Skeletal muscle tissue (tissue), 4 donors: Measurements from ENCODE around the gene NMRAL1. TPM values are rescaled to one million over a fixed set of nuclear protein-coding genes. Genes with fewer than 3 reads are reported as not detected.

Experiments
- H3K27ac ChIP-seq: one replicate; pipeline ENCODE4 v1.7.0; 2013; ENCODE audit warnings: mild to moderate bottlenecking, low read depth, low read length, inconsistent platforms
- H3K27me3 ChIP-seq, 3 donors: one replicate each; pipeline ENCODE4 v1.7.0; 2013; ENCODE audit warnings: low read length in 3 of 3; ENCODE audit not compliant: control insufficient read depth in 3 of 3, insufficient read depth in 3 of 3
- H3K36me3 ChIP-seq, 3 donors: one replicate each; pipeline ENCODE4 v1.7.0; 2013; ENCODE audit warnings: low read length in 3 of 3; ENCODE audit not compliant: control insufficient read depth in 3 of 3, insufficient read depth in 3 of 3
- H3K4me1 ChIP-seq, 3 donors: one replicate each; pipeline ENCODE4 v1.7.0; 2013; ENCODE audit warnings: low read length in 3 of 3, mild to moderate bottlenecking in 3 of 3; ENCODE audit not compliant: control insufficient read depth in 3 of 3, insufficient read depth in 3 of 3
- H3K4me3 ChIP-seq, 3 donors: one replicate each; pipeline ENCODE4 v1.7.0; 2013; ENCODE audit warnings: low read length in 3 of 3
- H3K9ac ChIP-seq, 3 donors: one replicate each; pipeline ENCODE4 v1.7.0; 2013; ENCODE audit warnings: low read length in 3 of 3, mild to moderate bottlenecking in 3 of 3, moderate library complexity in 2 of 3, low read depth in 1 of 3
- H3K9me3 ChIP-seq, 3 donors: one replicate each; pipeline ENCODE4 v1.7.0; 2013; ENCODE audit warnings: low read length in 3 of 3; ENCODE audit not compliant: control insufficient read depth in 3 of 3
- total RNA-seq: library from RNA; depleted of rRNA; stranded (reverse); fragments of >200 nt; gene quantifications from one replicate; pipeline ENCODE4 v1.2.3, GENCODE V29; 2014
- donor health status: Osteomylitis.

Gene NMRAL1
- total RNA-seq, 1 donor from 2014 or later, result 14.1 TPM

DNA sequence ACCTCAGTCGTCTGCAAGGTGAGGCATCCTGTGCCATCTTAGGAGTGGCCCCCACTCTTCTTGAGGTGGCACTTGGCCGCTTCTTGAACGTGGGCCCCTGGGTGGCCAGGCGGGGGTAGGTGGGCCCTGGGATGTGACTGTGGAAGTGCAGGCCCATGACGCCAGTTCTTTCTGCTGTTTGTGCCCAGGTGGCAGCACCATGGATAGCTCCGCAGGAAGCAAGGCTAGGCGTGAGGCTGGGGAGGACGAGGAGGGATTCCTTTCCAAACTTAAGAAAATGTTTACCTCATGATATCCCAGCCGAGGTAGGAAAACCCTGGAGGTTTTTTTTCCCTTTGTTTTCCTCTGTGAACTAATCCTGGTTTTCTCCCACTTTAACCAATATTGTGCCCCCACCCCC lies 19.8 kb downstream of the NMRAL1 start:
- no peaks in the 10 kb centered on the region for H3K27me3 ChIP-seq
- H3K9ac ChIP-seq, result no peak overlapping the region
- H3K36me3 ChIP-seq, result peaks cover 56 to 66% (median 58%) of the 10 kb centered on the region in 3 donors
- H3K4me3 ChIP-seq, result no peak overlapping the region
- H3K27ac ChIP-seq, result no peak overlapping the region
- no peaks in the 10 kb centered on the region for H3K9me3 ChIP-seq
- no peaks in the 10 kb centered on the region for H3K4me1 ChIP-seq

DNA sequence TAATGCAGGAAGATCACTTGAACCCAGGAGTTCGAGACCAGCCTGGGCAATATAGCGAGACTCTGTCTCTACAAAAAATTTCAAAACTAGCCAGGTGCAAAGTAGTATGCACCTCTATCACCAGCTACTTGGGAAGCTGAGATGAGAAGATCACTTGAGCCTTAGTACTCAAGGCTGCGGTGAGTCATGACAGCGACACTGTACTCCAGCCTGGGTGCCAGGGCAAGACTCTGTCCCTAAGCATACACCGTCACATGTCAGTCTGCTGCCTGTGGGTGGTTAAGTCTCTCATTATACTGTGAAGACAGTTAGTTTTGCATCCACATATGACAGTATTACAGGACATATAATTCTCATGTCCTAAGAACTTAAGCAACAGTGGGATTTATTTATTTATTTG lies 21.8 kb downstream of the NMRAL1 start:
- Histone ChIP-seq H3K27me3 (no peaks in the 10 kb centered on the region), H3K4me3 (no peak overlapping the region), H3K9me3 (no peaks in the 10 kb centered on the region), H3K36me3 (peaks cover 65 to 78% (median 69%) of the 10 kb centered on the region in 3 donors), H3K27ac (no peak overlapping the region), H3K4me1 (no peaks in the 10 kb centered on the region), H3K9ac (no peak overlapping the region)

DNA sequence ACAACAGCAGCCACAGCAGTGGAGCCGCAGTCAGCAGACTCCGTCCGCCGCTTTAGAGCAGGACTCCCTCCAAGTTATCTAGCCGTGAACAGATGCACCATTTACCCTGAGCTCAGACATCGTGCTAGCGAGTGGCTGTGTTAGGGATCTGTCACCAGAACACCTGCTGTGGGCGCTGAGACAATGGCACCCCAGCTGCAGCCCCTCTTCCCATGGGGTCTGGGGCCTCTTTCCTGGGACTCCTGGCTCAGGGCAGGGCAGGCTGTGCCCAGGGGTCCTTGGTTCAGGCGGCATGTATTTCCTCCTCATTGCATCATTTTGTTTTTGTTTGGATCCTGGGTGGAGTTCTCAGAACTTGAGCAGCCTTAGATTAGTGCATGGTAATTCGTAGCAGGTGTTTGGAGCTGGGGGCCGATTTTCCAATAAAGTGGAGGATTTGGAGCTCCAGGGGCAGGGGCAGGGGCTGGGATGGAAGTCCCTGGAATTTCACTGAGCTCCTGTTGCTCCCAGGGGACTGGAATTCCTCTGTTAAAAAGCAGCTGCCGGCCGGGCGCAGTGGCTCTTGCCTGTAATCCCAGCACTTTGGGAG lies 23.4 kb downstream of the NMRAL1 start:
- Histone ChIP-seq H3K4me1 (no peaks in the 10 kb centered on the region), H3K27ac (no peak overlapping the region), H3K36me3 (peaks cover 64 to 78% (median 69%) of the 10 kb centered on the region in 3 donors), H3K9me3 (no peaks in the 10 kb centered on the region), H3K9ac (no peak overlapping the region), H3K4me3 (no peak overlapping the region), H3K27me3 (no peaks in the 10 kb centered on the region)

DNA sequence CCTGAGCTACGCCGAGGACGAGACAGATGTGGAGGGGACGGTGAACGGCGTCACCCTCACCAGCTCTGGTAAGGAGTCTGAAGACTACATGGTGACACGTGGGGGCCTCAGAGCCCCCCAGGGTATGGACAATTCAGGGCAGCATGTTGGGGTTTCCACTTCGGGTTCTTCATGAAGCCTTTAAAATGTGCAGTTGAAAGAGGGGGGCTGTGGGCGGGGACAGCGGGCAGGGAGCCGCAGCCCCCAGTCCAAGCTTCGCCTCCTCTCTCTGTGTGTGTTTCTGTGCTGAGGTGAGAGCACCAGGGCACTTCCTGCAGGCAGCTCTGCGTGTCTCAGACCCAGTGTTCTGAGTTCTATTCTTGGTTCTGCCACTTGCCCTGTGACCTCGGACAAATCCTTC lies 24.0 kb downstream of the NMRAL1 start:
- Histone ChIP-seq H3K27ac (no peak overlapping the region), H3K9ac (no peak overlapping the region), H3K36me3 (peaks cover 61 to 75% (median 63%) of the 10 kb centered on the region in 3 donors), H3K9me3 (no peaks in the 10 kb centered on the region), H3K4me1 (no peaks in the 10 kb centered on the region), H3K4me3 (no peak overlapping the region), H3K27me3 (no peaks in the 10 kb centered on the region)

DNA sequence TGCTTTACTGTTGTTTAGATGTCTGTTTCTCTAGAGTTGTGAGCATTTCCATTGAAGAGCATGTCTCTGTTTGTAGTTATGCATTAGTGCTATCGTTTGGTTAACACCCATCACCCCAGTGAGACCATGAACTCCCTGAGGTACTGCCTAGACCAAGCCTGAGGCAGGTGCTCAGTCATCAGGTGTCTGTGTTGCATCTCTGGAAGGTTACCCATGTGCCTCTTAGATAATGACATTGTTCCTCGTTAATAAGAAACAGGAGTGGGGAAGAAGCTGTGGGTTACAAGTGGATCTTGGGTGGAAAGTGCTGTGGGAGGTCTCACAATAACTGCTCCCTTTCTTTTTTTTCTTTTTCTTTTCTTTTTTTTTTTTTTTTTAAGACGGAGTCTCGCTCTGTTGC lies 30.4 kb downstream of the NMRAL1 start:
- no peaks in the 10 kb centered on the region for H3K9me3 ChIP-seq
- H3K27me3 ChIP-seq, result no peaks in the 10 kb centered on the region
- no peak overlapping the region for H3K27ac ChIP-seq
- H3K4me1 ChIP-seq, result no peaks in the 10 kb centered on the region
- H3K36me3 ChIP-seq, result peaks cover 72 to 79% (median 73%) of the 10 kb centered on the region in 3 donors
- no peak overlapping the region for H3K4me3 ChIP-seq
- no peak overlapping the region for H3K9ac ChIP-seq

DNA sequence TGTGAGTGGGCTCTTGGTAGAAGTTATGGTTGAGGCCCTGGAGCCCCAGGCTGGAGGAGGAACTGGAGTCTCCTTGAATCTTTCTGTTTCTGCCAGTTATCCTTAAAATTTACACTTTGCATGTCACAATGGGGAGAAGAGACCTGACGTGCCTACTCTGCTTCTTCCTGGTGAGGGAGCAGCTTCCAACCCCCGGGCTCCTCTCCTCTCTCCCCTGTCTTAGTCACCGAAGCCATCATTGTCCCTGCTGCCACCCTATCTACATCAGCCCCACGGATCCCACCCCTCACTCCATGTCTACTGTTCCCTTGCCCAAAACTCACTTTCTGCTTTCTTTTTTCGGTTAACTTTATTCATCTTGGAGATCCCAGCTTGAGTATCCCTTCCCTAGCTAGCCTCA lies 31.2 kb downstream of the NMRAL1 start:
- no peak overlapping the region for H3K4me3 ChIP-seq
- H3K4me1 ChIP-seq, result no peaks in the 10 kb centered on the region
- no peaks in the 10 kb centered on the region for H3K27me3 ChIP-seq
- no peak overlapping the region for H3K27ac ChIP-seq
- peaks cover 72 to 76% (median 72%) of the 10 kb centered on the region in 3 donors for H3K36me3 ChIP-seq
- no peak overlapping the region for H3K9ac ChIP-seq
- no peaks in the 10 kb centered on the region for H3K9me3 ChIP-seq

DNA sequence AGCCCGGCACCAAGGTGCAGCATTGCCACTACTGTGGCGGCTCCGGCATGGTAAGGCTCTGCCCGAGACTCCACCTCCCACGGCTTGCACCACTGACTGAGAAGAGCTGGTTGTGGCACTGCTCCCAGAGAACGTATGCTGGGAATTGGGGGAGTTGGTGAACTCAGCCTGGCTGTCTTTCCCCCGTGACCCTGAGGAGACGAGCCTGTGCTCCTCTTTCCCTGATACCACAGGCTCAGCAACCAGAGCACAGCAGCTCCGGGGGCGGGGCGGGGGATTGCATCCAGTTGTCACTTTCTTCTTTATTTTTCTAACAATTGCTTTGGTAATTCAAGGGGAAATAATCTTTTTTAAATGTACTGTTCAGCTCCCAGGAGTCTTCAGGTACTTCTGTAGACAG lies 32.1 kb downstream of the NMRAL1 start:
- Histone ChIP-seq H3K27ac (no peak overlapping the region), H3K36me3 (peaks cover 67 to 75% (median 74%) of the 10 kb centered on the region in 3 donors), H3K9ac (no peak overlapping the region), H3K27me3 (no peaks in the 10 kb centered on the region), H3K4me3 (no peak overlapping the region), H3K4me1 (no peaks in the 10 kb centered on the region), H3K9me3 (no peaks in the 10 kb centered on the region)

DNA sequence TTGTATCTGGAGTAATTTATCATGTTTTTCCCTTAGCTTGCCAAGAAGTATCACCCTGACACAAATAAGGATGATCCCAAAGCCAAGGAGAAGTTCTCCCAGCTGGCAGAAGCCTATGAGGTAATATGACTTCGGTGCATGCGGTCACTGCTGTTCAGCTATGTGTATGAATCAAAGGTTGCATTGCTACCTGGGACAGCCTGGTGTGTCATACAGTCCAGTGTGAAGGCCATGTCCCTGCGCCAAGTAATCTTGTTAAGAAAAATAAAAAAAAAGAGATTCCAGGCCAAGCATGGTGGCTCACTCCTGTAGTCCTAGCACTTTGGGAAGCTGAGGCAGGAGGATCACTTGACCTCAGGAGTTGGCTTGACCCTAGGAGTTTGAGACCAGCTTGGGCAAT lies 37.1 kb downstream of the NMRAL1 start:
- no peak overlapping the region for H3K4me3 ChIP-seq
- no peak overlapping the region for H3K9ac ChIP-seq
- H3K9me3 ChIP-seq, result no peaks in the 10 kb centered on the region
- no peaks in the 10 kb centered on the region for H3K4me1 ChIP-seq
- H3K27me3 ChIP-seq, result no peaks in the 10 kb centered on the region
- no peak overlapping the region for H3K27ac ChIP-seq
- peaks cover 39 to 63% (median 46%) of the 10 kb centered on the region in 3 donors for H3K36me3 ChIP-seq

DNA sequence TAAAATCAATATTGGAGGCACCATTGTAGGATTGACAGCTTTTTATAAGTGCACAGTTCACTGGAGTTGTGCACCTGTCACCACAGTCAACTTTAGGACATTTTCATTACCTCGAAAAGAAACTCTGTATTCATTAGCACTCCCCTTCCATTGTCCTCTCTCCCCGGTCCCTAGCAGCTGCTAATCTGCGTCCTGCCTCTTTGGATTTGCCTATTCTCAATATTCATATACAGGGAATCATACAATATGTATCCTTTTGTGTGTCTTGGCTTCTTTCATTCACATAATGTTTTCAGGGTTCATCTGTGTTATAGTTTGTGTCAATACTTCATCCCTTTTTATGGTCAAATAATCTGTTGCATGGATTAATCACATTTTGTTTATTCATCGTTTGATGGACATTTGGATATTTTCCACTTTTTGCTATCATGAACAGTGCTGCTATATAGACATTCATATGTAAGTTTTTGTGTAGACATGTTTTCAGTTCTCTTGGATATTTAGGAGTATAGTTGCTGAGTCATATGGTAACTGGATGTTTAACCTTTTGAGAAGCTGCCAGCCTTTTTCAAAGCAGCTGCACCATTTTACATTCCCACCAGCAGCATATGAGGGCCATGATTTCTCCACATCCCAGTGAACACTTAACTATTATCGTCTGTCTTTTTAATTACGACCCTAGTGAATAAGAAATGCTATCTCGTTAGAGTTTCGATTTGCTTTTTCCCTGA lies 38.9 kb downstream of the NMRAL1 start:
- no peak overlapping the region for H3K4me3 ChIP-seq
- H3K27ac ChIP-seq, result no peak overlapping the region
- H3K4me1 ChIP-seq, result no peaks in the 10 kb centered on the region
- H3K9me3 ChIP-seq, result no peaks in the 10 kb centered on the region
- H3K9ac ChIP-seq, result no peak overlapping the region
- no peaks in the 10 kb centered on the region for H3K27me3 ChIP-seq
- peaks cover 20 to 52% (median 36%) of the 10 kb centered on the region in 3 donors for H3K36me3 ChIP-seq

DNA sequence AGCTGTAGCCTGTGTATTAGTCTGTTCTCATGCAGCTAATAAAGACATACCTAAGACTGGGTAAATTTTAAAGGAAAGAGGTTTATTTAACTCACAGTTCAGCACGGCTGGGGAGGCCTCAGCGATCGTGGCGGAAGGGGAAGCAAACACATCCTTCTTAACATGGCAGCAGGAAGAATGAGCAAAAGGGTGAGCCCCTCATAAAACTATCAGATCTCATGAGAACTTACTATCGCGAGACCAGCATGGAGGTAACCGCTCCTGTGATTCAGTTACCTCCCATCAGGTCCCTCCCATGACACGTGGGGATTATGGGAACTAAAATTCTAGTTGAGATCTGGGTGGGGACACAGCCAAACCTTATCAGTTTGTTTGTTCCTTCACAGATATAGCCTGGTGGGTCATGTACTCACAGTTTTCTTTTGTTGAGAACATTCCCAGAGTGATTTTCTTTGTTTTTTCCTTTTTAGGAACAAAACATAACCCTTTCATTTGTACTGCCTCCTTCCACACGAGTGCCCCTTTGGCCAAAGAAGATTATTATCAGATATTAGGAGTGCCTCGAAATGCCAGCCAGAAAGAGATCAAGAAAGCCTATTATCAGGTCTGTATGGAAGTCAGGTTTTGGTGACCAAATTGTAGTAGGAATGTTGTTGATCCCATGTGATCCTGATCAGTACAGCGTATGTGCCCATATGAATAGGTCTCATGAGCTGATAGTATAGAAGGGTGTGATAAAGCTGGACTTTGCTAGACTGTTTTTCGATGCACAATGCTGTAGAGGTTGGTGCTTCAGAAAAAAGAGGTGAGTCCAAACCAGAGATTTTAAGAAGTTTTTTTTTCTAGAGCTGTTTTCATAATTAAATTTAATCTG lies 40.3 kb downstream of the NMRAL1 start:
- H3K4me3 ChIP-seq, result no peak overlapping the region
- H3K27me3 ChIP-seq, result no peaks in the 10 kb centered on the region
- no peaks in the 10 kb centered on the region for H3K4me1 ChIP-seq
- H3K9ac ChIP-seq, result no peak overlapping the region
- peaks cover 12 to 47% (median 29%) of the 10 kb centered on the region in 3 donors for H3K36me3 ChIP-seq
- no peaks in the 10 kb centered on the region for H3K9me3 ChIP-seq
- no peak overlapping the region for H3K27ac ChIP-seq
